WTC11 (cell line): ENCODE measurements around the gene FAM89A. TPM values are rescaled to one million over a fixed set of nuclear protein-coding genes. Genes with fewer than 3 reads are reported as not detected.

Experiments used
- total RNA-seq: library from RNA; stranded (reverse); gene quantifications from 3 replicates; pipeline ENCODE4 v1.2.3, GENCODE V29; 2021

FAM89A gene
- total RNA-seq, 1 experiment from 2014 or later, result 2.4 TPM

Other genes starting within 250 kb of the FAM89A start
- 23.4 to 26.9 TPM (median 25.4 TPM) in 3 replicates for gene C1orf198, start 171.7 kb downstream of the FAM89A start, total RNA-seq
- gene TTC13, start 61.4 kb downstream of the FAM89A start, total RNA-seq, result 4.4 to 7.0 TPM (median 6.2 TPM) in 3 replicates
- 9.1 to 9.7 TPM (median 9.5 TPM) in 3 replicates for gene ARV1, start 61.2 kb downstream of the FAM89A start, total RNA-seq
- not detected in 3 replicates for gene TRIM67, start 121.8 kb upstream of the FAM89A start, total RNA-seq
- gene GNPAT, start 201.0 kb upstream of the FAM89A start, total RNA-seq, result 32.8 to 40.4 TPM (median 38.4 TPM) in 3 replicates